T-helper 17 cell (primary cell): Measurements from ENCODE around the gene MVP. TPM values are rescaled to one million over a fixed set of nuclear protein-coding genes. Genes with fewer than 3 reads are reported as not detected.
"Not testable (repeated sequence)": the region's sequence is repeated elsewhere in the genome, so short reads cannot be mapped to it uniquely, and the experiment has no call there.

Experiments
- ATAC-seq: fragments of 150-1000 bp; cut with Tn5 transposase; 2 replicates; pipeline ENCODE4 v1.10.0; 2021; ENCODE audit warnings: mild to moderate bottlenecking, moderate library complexity
- DNase-seq, 3 donors: peaks; one replicate each; pipeline versions ENCODE4 v3.0.0 to v3.0.0-alpha.2; 2020 to 2021
- H3K9me3 ChIP-seq: one replicate; pipeline ENCODE4 v1.7.0; 2013; ENCODE audit warnings: low read length, mild to moderate bottlenecking; ENCODE audit not compliant: control insufficient read depth, poor library complexity, severe bottlenecking
- H3K27ac Mint-ChIP-seq: one replicate; pipeline ENCODE4 v1.8.0; 2022; ENCODE audit warnings: mild to moderate bottlenecking, moderate library complexity, mixed read lengths
- H3K27me3 Mint-ChIP-seq: one replicate; pipeline ENCODE4 v1.8.0; 2022; ENCODE audit warnings: mixed read lengths
- H3K36me3 Mint-ChIP-seq: one replicate; pipeline ENCODE4 v1.8.0; 2022; ENCODE audit warnings: low read depth, mixed read lengths
- H3K4me1 Mint-ChIP-seq: one replicate; pipeline ENCODE4 v1.8.0; 2022; ENCODE audit warnings: mild to moderate bottlenecking, mixed read lengths
- H3K4me3 Mint-ChIP-seq: one replicate; pipeline ENCODE4 v1.8.0; 2022; ENCODE audit warnings: mild to moderate bottlenecking, moderate library complexity, mixed read lengths
- total RNA-seq, 4 donors: library from RNA in 2 of 4; stranded (reverse) in 2 of 4; gene quantifications; one replicate each; pipeline ENCODE4 v1.2.3 and lab custom pipeline; 2022 to 2026

The MVP gene
- total RNA-seq, 2 donors from 2014 or later = 141 to 154 TPM

DNA sequence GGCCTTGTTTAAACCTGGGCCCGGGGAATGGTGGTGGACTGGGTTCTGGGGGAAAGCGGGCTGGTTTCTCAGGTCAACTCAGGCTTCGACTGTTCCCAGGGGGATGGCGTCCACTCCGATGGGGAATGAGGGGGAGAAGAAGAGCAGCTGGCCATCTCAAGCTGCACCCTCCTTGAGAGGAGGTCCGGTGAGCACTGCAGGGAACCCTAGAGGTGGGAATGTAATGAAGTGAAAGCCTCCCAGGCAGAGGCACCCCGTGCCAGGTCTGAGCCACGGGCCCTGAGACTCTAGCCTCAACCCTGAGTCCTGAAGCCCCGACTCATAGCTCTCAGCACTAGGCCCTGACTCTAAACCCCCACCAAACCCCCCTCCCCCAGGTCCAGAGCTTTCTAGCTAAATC lies 43.9 kb downstream of the MVP start:
- H3K4me1 Mint-ChIP-seq = peaks cover 21% of the 10 kb centered on the region
- H3K27ac Mint-ChIP-seq = no peak overlapping the region
- no peaks in the 10 kb centered on the region for H3K27me3 Mint-ChIP-seq
- DNase-seq (no peak), ATAC-seq (no peak)
- H3K36me3 Mint-ChIP-seq = peaks cover 8% of the 10 kb centered on the region
- no peak overlapping the region for H3K4me3 Mint-ChIP-seq
- H3K9me3 ChIP-seq = no peaks in the 10 kb centered on the region

- H3K36me3 Mint-ChIP-seq = no peaks in the 10 kb centered on the region
- H3K27ac Mint-ChIP-seq = no peak overlapping the region
- H3K9me3 ChIP-seq = no peaks in the 10 kb centered on the region
- ATAC-seq (no peak), DNase-seq (no peak)
- H3K4me3 Mint-ChIP-seq = no peak overlapping the region
- H3K27me3 Mint-ChIP-seq = no peaks in the 10 kb centered on the region
- peaks cover 6% of the 10 kb centered on the region for H3K4me1 Mint-ChIP-seq
These were observed 48.2 kb downstream of the MVP start for GRCh38 chr16:29868396-29869009.

DNA sequence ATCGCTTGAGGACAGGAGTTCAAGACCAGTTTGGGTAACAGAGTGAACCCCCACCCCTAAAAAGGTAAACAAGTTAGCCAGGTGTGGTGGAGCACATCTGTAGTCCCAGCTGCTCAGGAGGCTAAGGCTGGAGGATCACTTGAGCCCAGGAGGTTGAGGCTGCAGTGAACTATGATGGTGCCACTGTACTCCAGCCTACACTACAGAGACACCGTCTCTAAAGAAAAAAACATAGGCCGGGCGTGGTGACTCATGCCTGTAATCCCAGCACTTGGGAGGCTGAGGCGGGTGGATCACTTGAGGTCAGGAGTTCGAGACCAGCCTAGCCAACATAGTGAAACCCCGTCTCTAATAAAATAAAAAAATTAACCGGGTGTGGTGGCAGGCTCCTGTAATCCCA lies 48.8 kb downstream of the MVP start:
- not testable (repeated sequence) for ATAC-seq, H3K4me1 Mint-ChIP-seq, H3K9me3 ChIP-seq, H3K27ac Mint-ChIP-seq, H3K4me3 Mint-ChIP-seq, H3K27me3 Mint-ChIP-seq, DNase-seq, H3K36me3 Mint-ChIP-seq

DNA sequence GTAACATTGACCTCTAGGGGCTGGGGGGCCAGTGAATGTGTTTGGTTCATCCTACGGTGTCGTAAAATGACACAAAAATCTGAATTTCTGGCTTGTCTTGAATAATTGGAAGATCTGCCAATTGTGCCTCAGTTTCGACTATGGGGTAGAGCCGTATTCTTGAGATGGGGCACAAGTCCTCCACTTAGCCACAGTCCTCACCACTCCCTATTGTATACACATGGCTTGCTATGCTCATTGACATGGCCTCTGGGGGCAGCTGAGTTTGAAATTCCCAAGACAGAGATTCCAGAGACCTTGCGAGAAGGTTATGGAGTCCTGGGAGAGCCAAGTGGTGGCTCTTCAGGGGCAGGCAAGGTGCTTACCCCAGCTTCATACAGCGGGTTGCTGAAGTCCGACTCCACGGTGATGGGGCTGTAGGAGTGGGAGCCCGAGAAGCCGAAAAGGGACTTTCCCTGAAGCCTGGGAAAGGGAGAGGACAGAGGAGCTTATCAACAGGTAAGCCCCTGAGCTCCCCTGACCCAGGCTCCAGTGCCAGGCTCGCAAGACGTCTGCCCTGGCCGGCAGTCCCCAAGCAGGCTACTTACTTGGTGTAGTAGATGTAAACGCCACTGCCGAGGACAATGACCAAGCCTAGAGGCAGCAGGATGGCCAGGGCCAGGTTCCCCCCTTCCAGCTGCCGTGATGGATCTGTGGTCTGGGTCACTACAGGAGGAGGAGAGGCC lies 51.7 kb downstream of the MVP start:
- Mint-ChIP-seq H3K36me3 (no peaks in the 10 kb centered on the region), H3K4me1 (peaks cover 12% of the 10 kb centered on the region), H3K27me3 (peaks cover 6% of the 10 kb centered on the region), H3K4me3 (no peak overlapping the region), H3K27ac (no peak overlapping the region)
- DNase-seq (no peak), ATAC-seq (no peak)
- no peaks in the 10 kb centered on the region for H3K9me3 ChIP-seq

DNA sequence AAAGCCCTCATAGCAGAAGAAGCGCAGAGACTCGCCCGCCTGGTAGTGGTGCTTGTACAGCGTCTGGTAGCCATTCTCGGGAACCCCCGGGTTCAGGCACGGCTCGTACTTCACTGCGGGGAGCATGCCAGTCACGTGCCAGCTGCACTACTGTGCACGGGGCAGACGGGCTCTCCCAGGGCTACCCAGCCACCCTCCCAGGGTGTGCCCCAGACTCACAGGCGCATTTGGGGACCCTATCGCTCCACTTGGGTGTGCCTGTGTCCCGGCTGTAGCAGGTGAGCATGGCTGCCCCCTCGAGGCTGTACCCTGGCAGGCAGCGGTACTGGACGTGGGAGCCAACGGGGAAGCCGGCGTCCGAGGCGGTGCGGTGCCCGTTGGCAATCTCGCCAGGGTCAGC lies 53.1 kb downstream of the MVP start:
- DNase-seq (no peak), ATAC-seq (no peak)
- peaks cover 2% of the 10 kb centered on the region for H3K36me3 Mint-ChIP-seq
- no peak overlapping the region for H3K27ac Mint-ChIP-seq
- no peaks in the 10 kb centered on the region for H3K9me3 ChIP-seq
- no peak overlapping the region for H3K4me3 Mint-ChIP-seq
- peaks cover 19% of the 10 kb centered on the region for H3K4me1 Mint-ChIP-seq
- peaks cover 18% of the 10 kb centered on the region for H3K27me3 Mint-ChIP-seq

GRCh38 chr16:29875206-29875605 lies 54.9 kb downstream of the MVP start:
- H3K27me3 Mint-ChIP-seq = peaks cover 18% of the 10 kb centered on the region
- no peak overlapping the region for H3K27ac Mint-ChIP-seq
- no peak overlapping the region for H3K4me3 Mint-ChIP-seq
- peaks cover 19% of the 10 kb centered on the region for H3K4me1 Mint-ChIP-seq
- no peak for DNase-seq
- no peaks in the 10 kb centered on the region for H3K9me3 ChIP-seq
- H3K36me3 Mint-ChIP-seq = peaks cover 2% of the 10 kb centered on the region
- ATAC-seq = no peak

DNA sequence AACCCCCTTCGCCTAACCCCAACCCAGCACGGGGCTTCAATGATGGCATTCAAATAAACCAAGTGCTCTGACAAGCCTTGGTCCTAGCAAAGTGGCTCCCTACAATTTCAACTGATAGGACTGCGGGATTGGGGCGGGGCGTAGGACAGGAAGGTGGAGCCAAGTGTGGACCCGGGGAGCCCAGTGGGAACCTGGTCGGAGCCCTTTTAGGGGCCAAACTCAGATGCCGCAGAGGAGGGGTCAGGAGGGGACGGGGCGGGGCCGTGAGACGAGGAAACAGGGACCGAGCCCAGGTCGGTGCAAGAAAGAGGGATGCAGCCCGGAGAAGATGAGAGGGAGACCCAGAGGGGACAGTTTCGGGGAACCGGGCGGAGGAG lies 55.9 kb downstream of the MVP start:
- Mint-ChIP-seq H3K4me1 (peaks cover 19% of the 10 kb centered on the region), H3K27ac (no peak overlapping the region), H3K4me3 (peak overlapping the region; percentile 82), H3K36me3 (peaks cover 2% of the 10 kb centered on the region), H3K27me3 (peaks cover 18% of the 10 kb centered on the region)
- DNase-seq (no peak), ATAC-seq (no peak)
- H3K9me3 ChIP-seq = no peaks in the 10 kb centered on the region

- Mint-ChIP-seq H3K4me1 (peaks cover 19% of the 10 kb centered on the region), H3K27ac (no peak overlapping the region), H3K4me3 (peak overlapping the region; percentile 82), H3K27me3 (peaks cover 18% of the 10 kb centered on the region), H3K36me3 (peaks cover 2% of the 10 kb centered on the region)
- DNase-seq (peak in 2 of 3 donors; percentile 25 to 37), ATAC-seq (peak; percentile 48)
- no peaks in the 10 kb centered on the region for H3K9me3 ChIP-seq
These were observed 56.5 kb downstream of the MVP start for GRCh38 chr16:29876594-29877249.

- H3K36me3 Mint-ChIP-seq = peaks cover 2% of the 10 kb centered on the region
- peaks cover 19% of the 10 kb centered on the region for H3K4me1 Mint-ChIP-seq
- H3K27me3 Mint-ChIP-seq = peaks cover 18% of the 10 kb centered on the region
- H3K4me3 Mint-ChIP-seq = peak overlapping the region; percentile 82
- H3K27ac Mint-ChIP-seq = no peak overlapping the region
- DNase-seq (peak in 1 of 3 donors; percentile 38), ATAC-seq (peak; percentile 80)
- no peaks in the 10 kb centered on the region for H3K9me3 ChIP-seq
These were observed 57.2 kb downstream of the MVP start for GRCh38 chr16:29877266-29877961.

DNA sequence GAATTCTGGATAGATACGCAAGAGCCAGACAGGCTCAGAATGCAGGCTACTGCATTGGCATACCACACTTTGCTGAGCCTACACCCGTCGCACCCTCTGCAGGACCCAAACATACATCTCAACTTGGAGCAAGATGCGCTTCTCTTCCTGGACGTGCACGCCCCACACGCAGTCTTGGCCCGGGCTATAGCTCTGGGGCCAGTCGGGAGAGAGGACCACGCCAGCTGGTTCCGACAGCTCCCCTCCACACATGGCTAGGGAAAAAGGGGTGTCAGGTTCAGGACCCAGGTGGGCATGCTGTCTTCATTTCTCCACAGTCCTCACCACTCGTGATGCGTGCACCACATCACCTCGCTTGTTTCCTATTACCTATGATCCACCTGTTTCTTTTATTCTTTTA lies 57.9 kb downstream of the MVP start:
- H3K27ac Mint-ChIP-seq = no peak overlapping the region
- ATAC-seq (no peak), DNase-seq (no peak)
- H3K27me3 Mint-ChIP-seq = peaks cover 23% of the 10 kb centered on the region
- H3K4me1 Mint-ChIP-seq = peaks cover 21% of the 10 kb centered on the region
- no peaks in the 10 kb centered on the region for H3K9me3 ChIP-seq
- no peak overlapping the region for H3K4me3 Mint-ChIP-seq
- peaks cover 7% of the 10 kb centered on the region for H3K36me3 Mint-ChIP-seq

GRCh38 chr16:29881050-29881449 lies 60.8 kb downstream of the MVP start:
- Mint-ChIP-seq H3K4me3 (no peak overlapping the region), H3K4me1 (peaks cover 18% of the 10 kb centered on the region), H3K27ac (no peak overlapping the region), H3K36me3 (peaks cover 8% of the 10 kb centered on the region), H3K27me3 (peaks cover 32% of the 10 kb centered on the region)
- H3K9me3 ChIP-seq = no peaks in the 10 kb centered on the region
- ATAC-seq (no peak), DNase-seq (no peak)

DNA sequence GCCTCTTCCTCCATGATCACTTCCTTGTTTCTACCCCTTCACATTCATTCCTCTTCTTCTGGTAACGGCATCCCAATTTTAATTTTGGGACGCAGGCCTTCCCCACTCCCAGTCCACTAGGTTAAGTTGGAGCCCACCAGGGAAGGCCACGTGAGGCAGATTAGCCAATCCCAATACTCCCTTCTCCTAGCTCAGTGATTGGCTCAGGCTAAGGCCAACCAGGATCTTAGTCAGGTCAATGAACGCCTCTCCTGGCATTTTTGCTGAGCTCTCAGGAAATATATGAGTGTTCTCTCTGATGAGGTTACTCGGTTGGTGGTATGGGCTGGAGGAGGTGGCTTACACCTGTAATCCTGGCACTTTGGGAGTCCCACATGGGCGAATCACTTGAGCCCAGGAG lies 63.7 kb downstream of the MVP start:
- H3K4me1 Mint-ChIP-seq = peaks cover 3% of the 10 kb centered on the region
- H3K9me3 ChIP-seq = no peaks in the 10 kb centered on the region
- no peak for DNase-seq
- H3K36me3 Mint-ChIP-seq = peaks cover 5% of the 10 kb centered on the region
- no peak overlapping the region for H3K27ac Mint-ChIP-seq
- peaks cover 18% of the 10 kb centered on the region for H3K27me3 Mint-ChIP-seq
- ATAC-seq = no peak
- H3K4me3 Mint-ChIP-seq = no peak overlapping the region

DNA sequence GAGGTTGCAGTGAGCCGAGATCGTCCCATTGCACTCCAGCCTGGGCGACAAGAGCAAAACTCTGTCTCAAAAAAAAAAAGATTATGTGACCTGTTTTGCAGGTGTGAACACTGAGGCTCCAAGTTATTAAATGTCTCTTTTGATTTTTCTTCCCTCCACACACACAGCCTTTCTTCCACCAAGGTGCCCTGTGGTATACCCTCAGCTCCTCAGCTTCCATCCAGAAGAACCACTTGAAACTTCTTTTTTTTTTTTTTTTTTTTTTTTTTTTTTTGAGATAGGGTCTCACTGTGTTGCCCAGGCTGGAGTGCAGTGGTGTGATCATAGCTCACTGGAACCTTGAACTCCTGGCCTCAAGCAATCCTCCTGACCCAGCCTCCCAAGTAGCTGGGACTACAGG lies 69.1 kb downstream of the MVP start:
- not testable (repeated sequence) for H3K4me1 Mint-ChIP-seq, DNase-seq, H3K9me3 ChIP-seq, ATAC-seq, H3K4me3 Mint-ChIP-seq, H3K36me3 Mint-ChIP-seq, H3K27ac Mint-ChIP-seq, H3K27me3 Mint-ChIP-seq
